ENCODE results near the gene MIOX. TPM values are rescaled to one million over a fixed set of nuclear protein-coding genes. Genes with fewer than 3 reads are reported as not detected.
A peak's percentile ranks its signal among the peaks of the same experiment; 100 is the strongest.

Gene MIOX
- total and polyA plus RNA-seq, 9 of the 15 experiments (the other 6 are each of a cell fraction or from before 2014, with no cell fraction given), result 0.08 TPM; not detected in 8

DNA sequence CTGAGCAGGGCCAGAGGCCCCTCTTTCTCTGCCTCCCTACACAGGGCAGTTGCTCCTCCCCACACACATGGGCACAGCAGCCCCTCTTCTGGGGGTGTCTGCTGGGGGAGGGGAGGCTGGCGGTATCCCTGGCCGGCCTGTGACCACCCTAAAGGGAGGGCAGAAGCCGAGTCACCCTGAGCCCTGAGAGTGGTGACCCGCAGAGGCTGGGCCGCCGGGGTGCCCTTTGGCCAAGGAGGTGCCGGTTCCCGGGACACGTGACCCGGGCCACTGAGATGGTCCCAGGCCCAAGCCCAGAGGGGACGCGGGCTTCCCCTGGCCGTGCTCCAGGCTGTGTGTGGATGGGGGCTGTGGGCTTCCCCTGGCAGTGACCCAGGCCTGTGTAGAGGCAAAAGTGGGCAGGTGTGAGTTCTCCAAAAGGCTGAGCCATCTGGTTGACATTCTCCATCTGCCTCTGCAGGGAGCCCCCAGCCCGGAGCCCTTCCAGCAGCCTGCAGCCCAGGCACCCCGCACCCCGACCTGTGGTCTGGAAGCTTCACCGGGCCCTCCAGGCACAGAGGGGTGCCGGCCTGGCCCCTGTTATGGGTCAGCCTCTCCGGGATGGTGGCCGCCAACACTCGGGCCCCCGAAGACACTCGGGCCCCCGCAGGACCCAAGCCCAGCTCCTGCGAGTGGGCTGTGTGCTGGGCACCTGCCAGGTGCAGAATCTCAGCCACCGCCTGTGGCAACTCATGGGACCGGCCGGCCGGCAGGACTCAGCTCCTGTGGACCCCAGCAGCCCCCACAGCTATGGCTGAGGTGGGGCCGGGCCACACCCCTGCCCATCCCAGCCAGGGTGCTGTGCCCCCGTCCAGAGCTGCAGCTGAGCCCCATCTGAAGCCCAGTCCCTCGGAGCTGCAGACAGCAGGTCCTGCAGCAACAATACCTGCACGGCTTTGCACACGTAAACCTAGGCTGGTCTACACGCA, 4.3 kb upstream of the MIOX start:
- H3K27ac ChIP-seq (ENCODE audit: extremely low read depth, low read depth, low read length), result no peak overlapping the region
- WGBS (ENCODE audit: insufficient coverage, low coverage, missing lambda C conversion rate), result 85% methylated on average over 10 of the region's 35 CpGs

More for the DNA sequence above, 4.3 kb upstream of the MIOX start:
- no TSS peak for BruUV-seq (replicated peaks)
- intact Hi-C loops (cut with micrococcal nuclease) (no loop called here), in situ Hi-C loops (cut with MboI) (no loop called here)
- Histone ChIP-seq H3K9ac (ENCODE audit: insufficient read depth in 1 of 2, low read depth in 2 of 2, low read length in 2 of 2) (peak overlapping the region; percentile 70 to 80; a peak in 3 of 4 replicates), H3K36me3 (ENCODE audit: control insufficient read depth, insufficient read depth, low read length) (no peaks in the 10 kb centered on the region), H2AFZ (ENCODE audit: low read depth, low read length) (no peak overlapping the region), H3K4me3 (peak overlapping the region; percentile 55), H3K9me1 (ENCODE audit: control insufficient read depth, insufficient read depth, low read length) (no peaks in the 10 kb centered on the region), H3K9me3 (replicated peaks; ENCODE audit: control insufficient read depth, insufficient read depth, low read depth, low read length) (no peaks in the 10 kb centered on the region), H3K4me1 (replicated peaks in 1 of 2; ENCODE audit: control insufficient read depth in 2 of 2, insufficient read depth in 2 of 2, low read length in 2 of 2) (peaks cover 4 to 65% of the 10 kb centered on the region in 2 experiments; a peak in 3 of 5 replicates), H3K27me3 (ENCODE audit: control insufficient read depth in 2 of 2, insufficient read depth in 2 of 2, low read length in 2 of 2) (no peaks in the 10 kb centered on the region), H3K79me2 (ENCODE audit: control insufficient read depth, insufficient read depth, low read length) (no peaks in the 10 kb centered on the region), H4K20me1 (replicated peaks; ENCODE audit: control insufficient read depth, insufficient read depth, low read length) (no peaks in the 10 kb centered on the region), H3K4me2 (ENCODE audit: insufficient read depth, low read length) (peak overlapping the region; percentile 74)
- no peak for TF ChIP-seq HMG20B (CRISPR knock-in tag; IDR thresholded peaks at IDR 0.05)
- no peak for TF ChIP-seq ZNF551 (CRISPR knock-in tag; IDR thresholded peaks at IDR 0.05)
- TF ChIP-seq RBM14 (IDR thresholded peaks at IDR 0.05; ENCODE audit: borderline replicate concordance, insufficient read depth, low read depth, low read length), result 0 out of 2 replicates have a peak, but pooled peaks have one; percentile 89
- TF ChIP-seq SFPQ (IDR thresholded peaks at IDR 0.05; ENCODE audit: low read depth, low read length), result no peak
- TF ChIP-seq, protein P1, sequence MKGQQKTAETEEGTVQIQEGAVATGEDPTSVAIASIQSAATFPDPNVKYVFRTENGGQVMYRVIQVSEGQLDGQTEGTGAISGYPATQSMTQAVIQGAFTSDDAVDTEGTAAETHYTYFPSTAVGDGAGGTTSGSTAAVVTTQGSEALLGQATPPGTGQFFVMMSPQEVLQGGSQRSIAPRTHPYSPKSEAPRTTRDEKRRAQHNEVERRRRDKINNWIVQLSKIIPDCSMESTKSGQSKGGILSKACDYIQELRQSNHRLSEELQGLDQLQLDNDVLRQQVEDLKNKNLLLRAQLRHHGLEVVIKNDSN (CRISPR knock-in tag; IDR thresholded peaks at IDR 0.05), result peak; percentile 77
- TF ChIP-seq POLR2G (IDR thresholded peaks at IDR 0.05; ENCODE audit: low read depth, low read length), result peak; percentile 50; the same call in 1 of the 2 replicates
- TF ChIP-seq TEAD2 (tag; IDR thresholded peaks at IDR 0.05), result no peak
- TF ChIP-seq NFIC (IDR thresholded peaks at IDR 0.05), result no peak
- TF ChIP-seq ZBTB33 (CRISPR knock-in tag; IDR thresholded peaks at IDR 0.05), result peak; percentile 84
- TF ChIP-seq, protein P2, sequence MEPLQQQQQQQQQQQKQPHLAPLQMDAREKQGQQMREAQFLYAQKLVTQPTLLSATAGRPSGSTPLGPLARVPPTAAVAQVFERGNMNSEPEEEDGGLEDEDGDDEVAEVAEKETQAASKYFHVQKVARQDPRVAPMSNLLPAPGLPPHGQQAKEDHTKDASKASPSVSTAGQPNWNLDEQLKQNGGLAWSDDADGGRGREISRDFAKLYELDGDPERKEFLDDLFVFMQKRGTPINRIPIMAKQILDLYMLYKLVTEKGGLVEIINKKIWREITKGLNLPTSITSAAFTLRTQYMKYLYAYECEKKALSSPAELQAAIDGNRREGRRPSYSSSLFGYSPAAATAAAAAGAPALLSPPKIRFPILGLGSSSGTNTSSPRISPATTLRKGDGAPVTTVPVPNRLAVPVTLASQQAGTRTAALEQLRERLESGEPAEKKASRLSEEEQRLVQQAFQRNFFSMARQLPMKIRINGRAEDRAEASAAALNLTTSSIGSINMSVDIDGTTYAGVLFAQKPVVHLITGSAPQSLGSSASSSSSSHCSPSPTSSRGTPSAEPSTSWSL (CRISPR knock-in tag; IDR thresholded peaks at IDR 0.05; ENCODE audit: borderline replicate concordance), result no peak
- TF ChIP-seq ZNF24 (IDR thresholded peaks at IDR 0.05), result no peak
- peak; percentile 75 for TF ChIP-seq RBFOX2 (IDR thresholded peaks at IDR 0.05; ENCODE audit: low read depth, low read length)
- TF ChIP-seq, protein P3, sequence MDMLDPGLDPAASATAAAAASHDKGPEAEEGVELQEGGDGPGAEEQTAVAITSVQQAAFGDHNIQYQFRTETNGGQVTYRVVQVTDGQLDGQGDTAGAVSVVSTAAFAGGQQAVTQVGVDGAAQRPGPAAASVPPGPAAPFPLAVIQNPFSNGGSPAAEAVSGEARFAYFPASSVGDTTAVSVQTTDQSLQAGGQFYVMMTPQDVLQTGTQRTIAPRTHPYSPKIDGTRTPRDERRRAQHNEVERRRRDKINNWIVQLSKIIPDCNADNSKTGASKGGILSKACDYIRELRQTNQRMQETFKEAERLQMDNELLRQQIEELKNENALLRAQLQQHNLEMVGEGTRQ (CRISPR knock-in tag; IDR thresholded peaks at IDR 0.05), result peak; percentile 43
- CTCF ChIA-PET (ENCODE audit: low intra/inter-chr PET ratio), result no interaction called here
- DNase-seq (ENCODE audit: extremely low read depth in 1 of 4, low spot score in 3 of 4) (no peak), ATAC-seq (no peak; the same call in 2 of the 3 replicates), FAIRE-seq (no peak)
- POLR2A ChIA-PET, result interaction anchor here (0.7 to 1.2 kb wide), 2 partner anchors 8 to 82 kb away, joined by 3 to 5 read pairs; no protein-coding TSS in a partner anchor
